ENCODE results near the gene TAF1B. TPM values are rescaled to one million over a fixed set of nuclear protein-coding genes. Genes with fewer than 3 reads are reported as not detected.

Gene TAF1B
- total and polyA plus RNA-seq, 10 of the 15 experiments (the other 5 are each of a cell fraction or from before 2014, with no cell fraction given), result 8.1 to 18.3 (median 12.4) TPM

GRCh38 chr2:9971105-9971818, 128.0 kb downstream of the TAF1B start:
- H3K4me2 ChIP-seq (ENCODE audit: control insufficient read depth, insufficient read depth), result no peak overlapping the region
- ATAC-seq, result no peak
- no peaks in the 10 kb centered on the region for H3K9me3 ChIP-seq (replicated peaks; ENCODE audit: control insufficient read depth, insufficient read depth, low read length)
- 44% methylated on average over 9 of the region's 9 CpGs for WGBS (ENCODE audit: insufficient coverage, insufficient replicate concordance, low lambda C conversion rate, missing lambda C conversion rate)
- intact Hi-C loops (cut with micrococcal nuclease; ENCODE audit: unreplicated experiment) (no loop called here), in situ Hi-C loops (cut with MboI) (no loop called here)
- FAIRE-seq, result no peak
- no peaks in the 10 kb centered on the region for H3K79me2 ChIP-seq (ENCODE audit: control insufficient read depth, insufficient read depth, low read length)
- no peak overlapping the region for H3K9ac ChIP-seq (ENCODE audit: control insufficient read depth, insufficient read depth, low read length)
- no peaks in the 10 kb centered on the region for H3K36me3 ChIP-seq (ENCODE audit: control insufficient read depth in 2 of 2, insufficient read depth in 2 of 2, low read length in 1 of 2)
- H3K4me3 ChIP-seq, result no peak overlapping the region
- no peak for TF ChIP-seq MTA3 (IDR thresholded peaks at IDR 0.05; ENCODE audit: borderline replicate concordance, low read length)
- no peak for TF ChIP-seq BACH1 (IDR thresholded peaks at IDR 0.05; ENCODE audit: borderline replicate concordance)
- TF ChIP-seq E2F8 (IDR thresholded peaks at IDR 0.05; ENCODE audit: low read depth, partially characterized antibody), result no peak
- TF ChIP-seq HCFC1 (IDR thresholded peaks at IDR 0.05; ENCODE audit: low read length), result no peak
- no peak for TF ChIP-seq SREBF2 (IDR thresholded peaks at IDR 0.05; ENCODE audit: low read length)
- ChIA-PET RAD21 (ENCODE audit: unreplicated experiment) (interaction anchor here (1.0 to 1.6 kb wide), 2 partner anchors 157 to 171 kb away, joined by 3 to 4 read pairs; no protein-coding TSS in a partner anchor), SMC1A (ENCODE audit: uncharacterized antibody, unreplicated experiment) (interaction anchor here (0.7 to 5.3 kb wide), 5 partner anchors 10 to 172 kb away, joined by 3 to 24 read pairs (median 5); no protein-coding TSS in a partner anchor), POLR2A (interaction anchor here (0.7 kb wide), 1 partner anchor 471 kb away, joined by 5 read pairs; no protein-coding TSS in a partner anchor), CTCF (interaction anchor here (0.7 to 4.2 kb wide), 6 partner anchors 13 to 464 kb away, joined by 3 to 49 read pairs (median 3); no protein-coding TSS in a partner anchor)
- H3K27ac ChIP-seq (ENCODE audit: control insufficient read depth, insufficient read depth), result no peak overlapping the region
- peaks cover 13% of the 10 kb centered on the region; the same call in 1 of the 2 replicates for H3K4me1 ChIP-seq (ENCODE audit: control insufficient read depth, insufficient read depth, low read length)
- no peak for DNase-seq (ENCODE audit: low read depth, low spot score)
- H4K20me1 ChIP-seq (ENCODE audit: control insufficient read depth, insufficient read depth), result no peaks in the 10 kb centered on the region
- H2AFZ ChIP-seq (ENCODE audit: control insufficient read depth, low read depth, low read length), result no peak overlapping the region
- no peaks in the 10 kb centered on the region for H3K27me3 ChIP-seq (replicated peaks in 1 of 2; ENCODE audit: control insufficient read depth in 2 of 2, insufficient read depth in 2 of 2, low read length in 1 of 2)
- no TSS peak for BruUV-seq (replicated peaks)

All from GM12878 (cell line).